Peyer's patch (tissue), 4 donors: ENCODE results near the gene ATP1A1.

Experiments
- CTCF ChIP-seq, 6 experiments: fragments of 450-650 bp in 4 of 6; fragments of 200-600 bp in 2 of 6; sonication (generic) in 1 of 6; IDR thresholded peaks; one replicate each; pipeline ENCODE4 v1.5.1; 2017 to 2019; ENCODE audit warnings: antibody characterized with exemption in 6 of 6, mild to moderate bottlenecking in 3 of 6, moderate library complexity in 1 of 6
- POLR2A ChIP-seq, 2 donors: fragments of 450-650 bp; IDR thresholded peaks; one replicate each; pipeline ENCODE4 v1.5.1; 2017; ENCODE audit warnings: antibody characterized with exemption in 2 of 2, mild to moderate bottlenecking in 2 of 2, moderate library complexity in 2 of 2

GRCh38 chr1:116365353-116365780 lies 7.7 kb upstream of the ATP1A1 start:
- no peak for TF ChIP-seq POLR2A (IDR thresholded peaks at IDR 0.05)
- no peak for TF ChIP-seq CTCF (IDR thresholded peaks at IDR 0.05)
